ENCODE measurements around the gene ZFP1. TPM values are rescaled to one million over a fixed set of nuclear protein-coding genes. Genes with fewer than 3 reads are reported as not detected.
"Not testable (repeated sequence)": the region's sequence is repeated elsewhere in the genome, so short reads cannot be mapped to it uniquely, and the experiment has no call there.

Gene ZFP1
- polyA plus RNA-seq, 1 experiment = 11.6 TPM

GRCh38 chr16:75203667-75204409 lies 55.5 kb downstream of the ZFP1 start:
- CTCF ChIA-PET = interaction anchor here (1.1 kb wide), 1 partner anchor 181 kb away, joined by 3 read pairs; no protein-coding TSS in a partner anchor
- no peaks in the 10 kb centered on the region for H3K27me3 ChIP-seq (ENCODE audit: control insufficient read depth, insufficient read depth, low read length)
- no peak for DNase-seq (ENCODE audit: low read depth, low spot score)
- TF ChIP-seq CTCF (IDR thresholded peaks at IDR 0.05; ENCODE audit: low read depth, low read length) = no peak
- H3K4me3 ChIP-seq (ENCODE audit: low read depth, low read length) = no peak overlapping the region
- POLR2A ChIA-PET = interaction anchor here (0.6 kb wide), 2 partner anchors 186 to 367 kb away, joined by 3 to 4 read pairs; no protein-coding TSS in a partner anchor
- no peaks in the 10 kb centered on the region; the same call in 1 of the 2 replicates for H3K9me3 ChIP-seq (ENCODE audit: control insufficient read depth, insufficient read depth, low read length)
- no peak overlapping the region for H3K27ac ChIP-seq (ENCODE audit: low read depth, low read length)

GRCh38 chr16:75204410-75204758 lies 56.1 kb downstream of the ZFP1 start:
- H3K9me3 ChIP-seq (ENCODE audit: control insufficient read depth, insufficient read depth, low read length) = no peaks in the 10 kb centered on the region; the same call in 1 of the 2 replicates
- no peak overlapping the region for H3K27ac ChIP-seq (ENCODE audit: low read depth, low read length)
- no peak for DNase-seq (ENCODE audit: low read depth, low spot score)
- CTCF ChIA-PET = interaction anchor here (1.1 kb wide), 1 partner anchor 181 kb away, joined by 3 read pairs; no protein-coding TSS in a partner anchor
- no peak for TF ChIP-seq CTCF (IDR thresholded peaks at IDR 0.05; ENCODE audit: low read depth, low read length)
- H3K4me3 ChIP-seq (ENCODE audit: low read depth, low read length) = no peak overlapping the region
- POLR2A ChIA-PET = interaction anchor here (0.6 kb wide), 1 partner anchor 368 kb away, joined by 4 read pairs; no protein-coding TSS in a partner anchor
- no peaks in the 10 kb centered on the region for H3K27me3 ChIP-seq (ENCODE audit: control insufficient read depth, insufficient read depth, low read length)

DNA sequence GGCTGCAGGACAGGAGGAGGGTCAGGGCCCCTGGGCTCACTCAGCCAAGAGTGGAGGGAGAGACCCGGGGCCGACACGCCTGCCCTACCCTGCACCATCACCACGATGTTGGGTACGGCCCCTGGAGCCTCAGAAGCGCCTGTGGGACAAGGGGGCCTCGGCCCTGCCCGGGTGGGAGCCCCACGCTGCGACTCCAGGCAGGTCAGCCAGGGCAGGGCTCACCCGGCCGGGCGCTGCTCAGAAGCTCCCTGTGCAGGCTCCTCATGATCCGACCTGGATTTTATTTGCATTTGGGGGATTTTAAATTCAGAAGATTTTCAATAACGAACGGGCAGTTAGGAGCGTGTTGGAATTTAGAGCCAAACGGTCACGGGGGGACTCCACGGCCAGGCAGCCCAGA lies 56.6 kb downstream of the ZFP1 start:
- CTCF ChIA-PET = interaction anchor here (1.1 kb wide), 1 partner anchor 180 kb away, joined by 3 read pairs; no protein-coding TSS in a partner anchor
- H3K27me3 ChIP-seq (ENCODE audit: control insufficient read depth, insufficient read depth, low read length); H3K9me3 ChIP-seq (ENCODE audit: control insufficient read depth, insufficient read depth, low read length); H3K4me3 ChIP-seq (ENCODE audit: low read depth, low read length); H3K27ac ChIP-seq (ENCODE audit: low read depth, low read length); DNase-seq (ENCODE audit: low read depth, low spot score); POLR2A ChIA-PET: not testable (repeated sequence)

- H3K27ac ChIP-seq (ENCODE audit: low read depth, low read length); H3K4me3 ChIP-seq (ENCODE audit: low read depth, low read length); DNase-seq (ENCODE audit: low read depth, low spot score); CTCF ChIA-PET; POLR2A ChIA-PET; H3K27me3 ChIP-seq (ENCODE audit: control insufficient read depth, insufficient read depth, low read length); H3K9me3 ChIP-seq (ENCODE audit: control insufficient read depth, insufficient read depth, low read length): not testable (repeated sequence)
Observed at GRCh38 chr16:75205438-75205837, 57.1 kb downstream of the ZFP1 start.

DNA sequence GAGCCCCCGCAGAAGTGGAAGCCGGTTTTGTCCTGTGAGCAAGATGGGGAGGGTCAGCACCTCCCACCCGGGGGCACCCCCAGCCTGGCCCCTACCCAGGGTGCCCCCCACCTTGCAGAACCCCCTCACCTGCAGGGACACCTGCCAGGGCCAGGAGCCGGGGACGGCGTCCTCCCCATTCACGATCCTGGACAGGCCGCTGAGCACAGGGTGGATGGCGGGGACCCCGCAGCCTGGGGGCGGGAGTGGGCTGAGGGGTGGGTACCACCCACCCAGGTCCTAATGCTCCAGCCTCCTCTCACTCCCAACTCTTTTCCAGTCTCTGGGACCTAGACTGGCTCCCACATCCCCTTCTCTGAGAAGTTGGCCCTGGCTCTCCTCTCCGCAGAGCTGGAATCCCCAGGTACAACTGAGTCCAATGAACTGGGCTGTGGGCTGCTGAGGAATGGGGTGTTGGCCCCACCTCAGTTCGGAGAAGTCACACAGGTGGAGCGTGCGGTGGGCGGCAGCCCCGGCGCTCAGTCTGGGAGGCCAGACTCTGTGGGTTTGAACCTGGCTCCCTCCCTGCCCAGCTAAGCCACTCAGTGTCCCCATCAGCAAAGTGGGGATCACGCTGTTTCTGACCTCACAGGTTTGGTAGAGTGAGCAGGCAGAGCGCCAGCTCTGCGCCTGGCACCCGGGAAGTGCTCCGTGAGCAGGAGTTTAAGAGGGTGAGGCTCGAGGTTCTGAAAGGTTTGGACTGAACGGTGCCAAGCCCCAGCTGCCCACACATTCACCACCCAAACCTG lies 57.8 kb downstream of the ZFP1 start:
- CTCF ChIA-PET = interaction anchor here (1.2 to 1.7 kb wide), 3 partner anchors 28 to 259 kb away, joined by 4 to 5 read pairs (median 4); no protein-coding TSS in a partner anchor
- not testable (repeated sequence) for H3K27me3 ChIP-seq (ENCODE audit: control insufficient read depth, insufficient read depth, low read length); H3K9me3 ChIP-seq (ENCODE audit: control insufficient read depth, insufficient read depth, low read length); H3K4me3 ChIP-seq (ENCODE audit: low read depth, low read length); DNase-seq (ENCODE audit: low read depth, low spot score); H3K27ac ChIP-seq (ENCODE audit: low read depth, low read length)
- POLR2A ChIA-PET = interaction anchor here (0.6 to 2.1 kb wide), 2 partner anchors 19 to 22 kb away, joined by 3 to 16 read pairs; no protein-coding TSS in a partner anchor

DNA sequence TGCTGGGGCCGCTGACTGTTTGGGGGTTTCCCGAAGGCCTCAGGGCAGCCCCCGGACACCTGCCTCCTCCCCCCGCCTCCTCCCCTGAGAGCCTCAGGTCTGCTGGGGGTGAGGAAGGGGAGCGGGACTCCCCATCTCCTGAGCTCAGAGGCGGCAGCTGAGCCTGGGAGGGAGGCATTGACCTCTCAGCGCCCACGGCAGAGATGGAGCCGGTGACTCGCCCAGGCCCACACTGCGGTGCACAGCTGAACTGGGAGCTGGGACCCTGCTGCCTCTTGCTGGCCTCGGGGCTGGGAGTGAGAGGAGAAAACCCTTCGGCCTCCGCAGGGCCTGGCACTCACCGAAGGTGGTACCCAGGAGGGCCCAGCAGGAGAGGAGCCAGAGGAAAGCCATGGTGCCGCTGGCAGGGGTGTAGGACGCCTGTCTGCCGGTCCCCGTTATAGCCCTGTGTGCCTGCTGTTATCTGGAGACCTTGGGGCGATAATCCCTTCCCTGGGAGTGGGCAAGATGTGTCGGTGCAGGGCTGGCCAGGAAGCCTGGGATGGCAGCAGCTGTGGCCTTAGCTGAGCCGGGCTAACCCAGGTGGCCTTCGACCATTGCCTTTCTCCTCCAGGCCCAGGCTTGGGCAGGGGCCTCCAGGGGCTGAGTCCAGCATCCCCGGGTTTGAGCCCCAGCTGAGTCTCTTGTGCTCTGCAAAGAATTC lies 58.6 kb downstream of the ZFP1 start, which contains the start of gene CTRB2:
Gene CTRB2, minus strand, starts transcription at position 413 of the 703 bp plus-strand sequence. Its CDS starts 20 bp downstream, at position 393.
- DNase-seq (ENCODE audit: low read depth, low spot score) = no peak
- Histone ChIP-seq H3K27me3 (ENCODE audit: control insufficient read depth, insufficient read depth, low read length) (peaks cover 3% of the 10 kb centered on the region), H3K4me3 (ENCODE audit: low read depth, low read length) (no peak within 1 kb of the TSS), H3K27ac (ENCODE audit: low read depth, low read length) (no peak within 1 kb of the TSS), H3K9me3 (ENCODE audit: control insufficient read depth, insufficient read depth, low read length) (no peaks in the 10 kb centered on the region; the same call in 1 of the 2 replicates)
- ChIA-PET POLR2A (interaction anchor here (0.6 to 2.1 kb wide), 2 partner anchors 18 to 22 kb away, joined by 3 to 16 read pairs; no protein-coding TSS in a partner anchor), CTCF (interaction anchor here (1.2 to 1.7 kb wide), 3 partner anchors 27 to 258 kb away, joined by 4 to 5 read pairs (median 4); no protein-coding TSS in a partner anchor)
- TF ChIP-seq CTCF (IDR thresholded peaks at IDR 0.05; ENCODE audit: low read depth, low read length) = no peak
